Stimulated activated CD4-positive, alpha-beta T cell treated with anti-CD3 and anti-CD28 coated beads, Interleukin-2, amount 100 ng/mL, for 48 hours (primary cell): ENCODE data around the gene HIGD2A.

Experiments used
- DNase-seq, 2 donors: peaks; one replicate each; pipeline ENCODE4 v3.0.0-alpha.2; 2020

The HIGD2A gene

GRCh38 chr5:176418251-176418650, 29.7 kb downstream of the HIGD2A start:
- no peak for DNase-seq

GRCh38 chr5:176420086-176420485, 31.5 kb downstream of the HIGD2A start:
- DNase-seq: no peak

- DNase-seq: no peak
These were observed 32.5 kb downstream of the HIGD2A start for GRCh38 chr5:176420972-176421544.

- DNase-seq: no peak
These were observed 35.6 kb downstream of the HIGD2A start for GRCh38 chr5:176424181-176424580.

GRCh38 chr5:176425138-176425537, 36.6 kb downstream of the HIGD2A start:
- DNase-seq: no peak

GRCh38 chr5:176425791-176426190, 37.2 kb downstream of the HIGD2A start:
- no peak for DNase-seq

GRCh38 chr5:176426876-176427275, 38.3 kb downstream of the HIGD2A start:
- no peak for DNase-seq

GRCh38 chr5:176427971-176428370, 39.4 kb downstream of the HIGD2A start:
- no peak for DNase-seq

GRCh38 chr5:176429972-176430371, 41.4 kb downstream of the HIGD2A start:
- DNase-seq: no peak

- no peak for DNase-seq
These were observed 44.2 kb downstream of the HIGD2A start for GRCh38 chr5:176432707-176433106.

GRCh38 chr5:176436656-176437055, 48.1 kb downstream of the HIGD2A start:
- no peak for DNase-seq

GRCh38 chr5:176438959-176439757, 50.6 kb downstream of the HIGD2A start:
- DNase-seq: no peak
